HEK293 (cell line): ENCODE measurements around the gene BCOR.

Experiments
- GLIS1 ChIP-seq: fragments of 450-650 bp; formaldehyde crosslinking; IDR thresholded peaks from 2 replicates; pipeline ENCODE4 v1.5.1; 2016; ENCODE audit warnings: missing biosample characterization, missing genetic modification characterization
- GLIS2 ChIP-seq: fragments of 450-650 bp; formaldehyde crosslinking; IDR thresholded peaks from 2 replicates; pipeline ENCODE4 v1.5.1; 2016; ENCODE audit warnings: missing biosample characterization, missing genetic modification characterization
- ZNF280C ChIP-seq: fragments of 450-650 bp; formaldehyde crosslinking; IDR thresholded peaks from 2 replicates; pipeline ENCODE4 v1.5.1; 2016; ENCODE audit warnings: missing biosample characterization, missing genetic modification characterization
- ZNF530 ChIP-seq: fragments of 450-650 bp; formaldehyde crosslinking; IDR thresholded peaks from 2 replicates; pipeline ENCODE4 v1.5.1; 2016; ENCODE audit warnings: low read depth, missing biosample characterization, missing genetic modification characterization
- ZNF560 ChIP-seq: fragments of 450-650 bp; formaldehyde crosslinking; IDR thresholded peaks from 2 replicates; pipeline ENCODE4 v1.5.1; 2017; ENCODE audit warnings: missing biosample characterization, missing genetic modification characterization, borderline replicate concordance
- ZNF830 ChIP-seq: fragments of 450-650 bp; IDR thresholded peaks from 2 replicates; pipeline ENCODE4 v1.5.0; 2018; ENCODE audit warnings: missing biosample characterization, missing genetic modification characterization, low read depth, mild to moderate bottlenecking, moderate library complexity
- TF ChIP-seq, protein P1 (sequence below): fragments of 450-650 bp; formaldehyde crosslinking; IDR thresholded peaks from 2 replicates; pipeline ENCODE4 v1.5.1; 2016; ENCODE audit warnings: missing biosample characterization, missing genetic modification characterization, borderline replicate concordance
- TF ChIP-seq, protein P2 (sequence below): fragments of 450-650 bp; formaldehyde crosslinking; IDR thresholded peaks from 2 replicates; pipeline ENCODE4 v1.5.1; 2016; ENCODE audit warnings: missing biosample characterization, missing genetic modification characterization
- TF ChIP-seq, protein P3 (sequence below): fragments of 450-650 bp; formaldehyde crosslinking; conservative IDR thresholded peaks from 2 replicates; pipeline ENCODE4 v1.5.1; 2016; ENCODE audit warnings: low read depth, missing biosample characterization, missing genetic modification characterization
- TF ChIP-seq, protein P4 (sequence below): fragments of 450-650 bp; formaldehyde crosslinking; IDR thresholded peaks from 2 replicates; pipeline ENCODE4 v1.5.1; 2016; ENCODE audit warnings: missing biosample characterization, missing genetic modification characterization
- TF ChIP-seq, protein P5 (sequence below): sonication (generic); formaldehyde crosslinking; IDR thresholded peaks from 2 replicates; pipeline ENCODE4 v1.8.1; 2022; ENCODE audit warnings: mild to moderate bottlenecking, moderate library complexity, missing genetic modification reagents

The BCOR gene

GRCh38 chrX:40096395-40097091 lies 1.2 kb downstream of the BCOR start (continued):
- TF ChIP-seq GLIS2 (0 out of 2 replicates have a peak, but pooled peaks have one; percentile 39), GLIS1 (tag by site-specific recombination) (peak; percentile 78), ZNF530 (tag by site-specific recombination) (no peak), ZNF280C (tag by site-specific recombination) (no peak), ZNF560 (no peak), ZNF830 (tag by site-specific recombination) (no peak)
- TF ChIP-seq, protein P1, sequence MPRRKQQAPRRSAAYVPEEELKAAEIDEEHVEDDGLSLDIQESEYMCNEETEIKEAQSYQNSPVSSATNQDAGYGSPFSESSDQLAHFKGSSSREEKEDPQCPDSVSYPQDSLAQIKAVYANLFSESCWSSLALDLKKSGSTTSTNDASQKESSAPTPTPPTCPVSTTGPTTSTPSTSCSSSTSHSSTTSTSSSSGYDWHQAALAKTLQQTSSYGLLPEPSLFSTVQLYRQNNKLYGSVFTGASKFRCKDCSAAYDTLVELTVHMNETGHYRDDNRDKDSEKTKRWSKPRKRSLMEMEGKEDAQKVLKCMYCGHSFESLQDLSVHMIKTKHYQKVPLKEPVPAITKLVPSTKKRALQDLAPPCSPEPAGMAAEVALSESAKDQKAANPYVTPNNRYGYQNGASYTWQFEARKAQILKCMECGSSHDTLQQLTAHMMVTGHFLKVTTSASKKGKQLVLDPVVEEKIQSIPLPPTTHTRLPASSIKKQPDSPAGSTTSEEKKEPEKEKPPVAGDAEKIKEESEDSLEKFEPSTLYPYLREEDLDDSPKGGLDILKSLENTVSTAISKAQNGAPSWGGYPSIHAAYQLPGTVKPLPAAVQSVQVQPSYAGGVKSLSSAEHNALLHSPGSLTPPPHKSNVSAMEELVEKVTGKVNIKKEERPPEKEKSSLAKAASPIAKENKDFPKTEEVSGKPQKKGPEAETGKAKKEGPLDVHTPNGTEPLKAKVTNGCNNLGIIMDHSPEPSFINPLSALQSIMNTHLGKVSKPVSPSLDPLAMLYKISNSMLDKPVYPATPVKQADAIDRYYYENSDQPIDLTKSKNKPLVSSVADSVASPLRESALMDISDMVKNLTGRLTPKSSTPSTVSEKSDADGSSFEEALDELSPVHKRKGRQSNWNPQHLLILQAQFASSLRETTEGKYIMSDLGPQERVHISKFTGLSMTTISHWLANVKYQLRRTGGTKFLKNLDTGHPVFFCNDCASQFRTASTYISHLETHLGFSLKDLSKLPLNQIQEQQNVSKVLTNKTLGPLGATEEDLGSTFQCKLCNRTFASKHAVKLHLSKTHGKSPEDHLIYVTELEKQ (tag by site-specific recombination), result no peak
- TF ChIP-seq, protein P2, sequence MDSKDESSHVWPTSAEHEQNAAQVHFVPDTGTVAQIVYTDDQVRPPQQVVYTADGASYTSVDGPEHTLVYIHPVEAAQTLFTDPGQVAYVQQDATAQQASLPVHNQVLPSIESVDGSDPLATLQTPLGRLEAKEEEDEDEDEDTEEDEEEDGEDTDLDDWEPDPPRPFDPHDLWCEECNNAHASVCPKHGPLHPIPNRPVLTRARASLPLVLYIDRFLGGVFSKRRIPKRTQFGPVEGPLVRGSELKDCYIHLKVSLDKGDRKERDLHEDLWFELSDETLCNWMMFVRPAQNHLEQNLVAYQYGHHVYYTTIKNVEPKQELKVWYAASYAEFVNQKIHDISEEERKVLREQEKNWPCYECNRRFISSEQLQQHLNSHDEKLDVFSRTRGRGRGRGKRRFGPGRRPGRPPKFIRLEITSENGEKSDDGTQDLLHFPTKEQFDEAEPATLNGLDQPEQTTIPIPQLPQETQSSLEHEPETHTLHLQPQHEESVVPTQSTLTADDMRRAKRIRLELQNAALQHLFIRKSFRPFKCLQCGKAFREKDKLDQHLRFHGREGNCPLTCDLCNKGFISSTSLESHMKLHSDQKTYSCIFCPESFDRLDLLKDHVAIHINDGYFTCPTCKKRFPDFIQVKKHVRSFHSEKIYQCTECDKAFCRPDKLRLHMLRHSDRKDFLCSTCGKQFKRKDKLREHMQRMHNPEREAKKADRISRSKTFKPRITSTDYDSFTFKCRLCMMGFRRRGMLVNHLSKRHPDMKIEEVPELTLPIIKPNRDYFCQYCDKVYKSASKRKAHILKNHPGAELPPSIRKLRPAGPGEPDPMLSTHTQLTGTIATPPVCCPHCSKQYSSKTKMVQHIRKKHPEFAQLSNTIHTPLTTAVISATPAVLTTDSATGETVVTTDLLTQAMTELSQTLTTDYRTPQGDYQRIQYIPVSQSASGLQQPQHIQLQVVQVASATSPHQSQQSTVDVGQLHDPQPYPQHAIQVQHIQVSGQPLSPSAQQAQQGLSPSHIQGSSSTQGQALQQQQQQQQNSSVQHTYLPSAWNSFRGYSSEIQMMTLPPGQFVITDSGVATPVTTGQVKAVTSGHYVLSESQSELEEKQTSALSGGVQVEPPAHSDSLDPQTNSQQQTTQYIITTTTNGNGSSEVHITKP (tag by site-specific recombination), result peak; percentile 85
- TF ChIP-seq, protein P3, sequence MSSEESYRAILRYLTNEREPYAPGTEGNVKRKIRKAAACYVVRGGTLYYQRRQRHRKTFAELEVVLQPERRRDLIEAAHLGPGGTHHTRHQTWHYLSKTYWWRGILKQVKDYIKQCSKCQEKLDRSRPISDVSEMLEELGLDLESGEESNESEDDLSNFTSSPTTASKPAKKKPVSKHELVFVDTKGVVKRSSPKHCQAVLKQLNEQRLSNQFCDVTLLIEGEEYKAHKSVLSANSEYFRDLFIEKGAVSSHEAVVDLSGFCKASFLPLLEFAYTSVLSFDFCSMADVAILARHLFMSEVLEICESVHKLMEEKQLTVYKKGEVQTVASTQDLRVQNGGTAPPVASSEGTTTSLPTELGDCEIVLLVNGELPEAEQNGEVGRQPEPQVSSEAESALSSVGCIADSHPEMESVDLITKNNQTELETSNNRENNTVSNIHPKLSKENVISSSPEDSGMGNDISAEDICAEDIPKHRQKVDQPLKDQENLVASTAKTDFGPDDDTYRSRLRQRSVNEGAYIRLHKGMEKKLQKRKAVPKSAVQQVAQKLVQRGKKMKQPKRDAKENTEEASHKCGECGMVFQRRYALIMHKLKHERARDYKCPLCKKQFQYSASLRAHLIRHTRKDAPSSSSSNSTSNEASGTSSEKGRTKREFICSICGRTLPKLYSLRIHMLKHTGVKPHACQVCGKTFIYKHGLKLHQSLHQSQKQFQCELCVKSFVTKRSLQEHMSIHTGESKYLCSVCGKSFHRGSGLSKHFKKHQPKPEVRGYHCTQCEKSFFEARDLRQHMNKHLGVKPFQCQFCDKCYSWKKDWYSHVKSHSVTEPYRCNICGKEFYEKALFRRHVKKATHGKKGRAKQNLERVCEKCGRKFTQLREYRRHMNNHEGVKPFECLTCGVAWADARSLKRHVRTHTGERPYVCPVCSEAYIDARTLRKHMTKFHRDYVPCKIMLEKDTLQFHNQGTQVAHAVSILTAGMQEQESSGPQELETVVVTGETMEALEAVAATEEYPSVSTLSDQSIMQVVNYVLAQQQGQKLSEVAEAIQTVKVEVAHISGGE (tag by site-specific recombination), result no peak
- TF ChIP-seq, protein P4, sequence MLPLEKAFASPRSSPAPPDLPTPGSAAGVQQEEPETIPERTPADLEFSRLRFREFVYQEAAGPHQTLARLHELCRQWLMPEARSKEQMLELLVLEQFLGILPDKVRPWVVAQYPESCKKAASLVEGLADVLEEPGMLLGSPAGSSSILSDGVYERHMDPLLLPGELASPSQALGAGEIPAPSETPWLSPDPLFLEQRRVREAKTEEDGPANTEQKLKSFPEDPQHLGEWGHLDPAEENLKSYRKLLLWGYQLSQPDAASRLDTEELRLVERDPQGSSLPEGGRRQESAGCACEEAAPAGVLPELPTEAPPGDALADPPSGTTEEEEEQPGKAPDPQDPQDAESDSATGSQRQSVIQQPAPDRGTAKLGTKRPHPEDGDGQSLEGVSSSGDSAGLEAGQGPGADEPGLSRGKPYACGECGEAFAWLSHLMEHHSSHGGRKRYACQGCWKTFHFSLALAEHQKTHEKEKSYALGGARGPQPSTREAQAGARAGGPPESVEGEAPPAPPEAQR (tag by site-specific recombination), result no peak
- TF ChIP-seq, protein P5, sequence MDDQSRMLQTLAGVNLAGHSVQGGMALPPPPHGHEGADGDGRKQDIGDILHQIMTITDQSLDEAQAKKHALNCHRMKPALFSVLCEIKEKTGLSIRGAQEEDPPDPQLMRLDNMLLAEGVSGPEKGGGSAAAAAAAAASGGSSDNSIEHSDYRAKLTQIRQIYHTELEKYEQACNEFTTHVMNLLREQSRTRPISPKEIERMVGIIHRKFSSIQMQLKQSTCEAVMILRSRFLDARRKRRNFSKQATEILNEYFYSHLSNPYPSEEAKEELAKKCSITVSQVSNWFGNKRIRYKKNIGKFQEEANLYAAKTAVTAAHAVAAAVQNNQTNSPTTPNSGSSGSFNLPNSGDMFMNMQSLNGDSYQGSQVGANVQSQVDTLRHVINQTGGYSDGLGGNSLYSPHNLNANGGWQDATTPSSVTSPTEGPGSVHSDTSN (CRISPR knock-in tag), result no peak
